Measurements from ENCODE around the gene ERGIC1. TPM values are rescaled to one million over a fixed set of nuclear protein-coding genes. Genes with fewer than 3 reads are reported as not detected.

The ERGIC1 gene
- total RNA-seq, 1 donor from 2014 or later, result 99.1 TPM

- TF ChIP-seq CTCF (conservative IDR thresholded peaks at IDR 0.05; ENCODE audit: low read depth, low read length), result no peak
- H3K4me3 ChIP-seq (ENCODE audit: low read depth, low read length), result no peak overlapping the region
- no peak for DNase-seq (ENCODE audit: low read depth)
These were observed 33.0 kb downstream of the ERGIC1 start for GRCh38 chr5:172866802-172867748.

GRCh38 chr5:172867761-172868435 lies 33.8 kb downstream of the ERGIC1 start:
- no peak for DNase-seq (ENCODE audit: low read depth)
- no peak for TF ChIP-seq CTCF (conservative IDR thresholded peaks at IDR 0.05; ENCODE audit: low read depth, low read length)
- H3K4me3 ChIP-seq (ENCODE audit: low read depth, low read length), result no peak overlapping the region

- no peak for DNase-seq (ENCODE audit: low read depth)
- H3K4me3 ChIP-seq (ENCODE audit: low read depth, low read length), result no peak overlapping the region
- TF ChIP-seq CTCF (conservative IDR thresholded peaks at IDR 0.05; ENCODE audit: low read depth, low read length), result no peak
These were observed 34.4 kb downstream of the ERGIC1 start for GRCh38 chr5:172868436-172868923.

- H3K4me3 ChIP-seq (ENCODE audit: low read depth, low read length), result no peak overlapping the region
- peak; percentile 49 for TF ChIP-seq CTCF (conservative IDR thresholded peaks at IDR 0.05; ENCODE audit: low read depth, low read length)
- DNase-seq (ENCODE audit: low read depth), result peak; percentile 91
These were observed 35.0 kb downstream of the ERGIC1 start for GRCh38 chr5:172868924-172869591.

GRCh38 chr5:172869691-172870090 lies 35.6 kb downstream of the ERGIC1 start:
- no peak overlapping the region for H3K4me3 ChIP-seq (ENCODE audit: low read depth, low read length)
- DNase-seq (ENCODE audit: low read depth), result no peak
- TF ChIP-seq CTCF (conservative IDR thresholded peaks at IDR 0.05; ENCODE audit: low read depth, low read length), result no peak

- no peak for DNase-seq (ENCODE audit: low read depth)
- no peak overlapping the region for H3K4me3 ChIP-seq (ENCODE audit: low read depth, low read length)
- no peak for TF ChIP-seq CTCF (conservative IDR thresholded peaks at IDR 0.05; ENCODE audit: low read depth, low read length)
These were observed 36.3 kb downstream of the ERGIC1 start for GRCh38 chr5:172870291-172870714.
